GM12878 (cell line): Measurements from ENCODE around the gene GSTO1.

Experiments used
- BRCA1 ChIP-seq: IDR thresholded peaks from 2 replicates; pipeline ENCODE4 v1.6.1; 2011; ENCODE audit warnings: low read depth, low read length, improper control_type of control experiment
- CHD4 ChIP-seq: fragments of 200-600 bp; sonication (generic); IDR thresholded peaks from 2 replicates; pipeline ENCODE4 v1.6.1; 2016; ENCODE audit warnings: mild to moderate bottlenecking
- CTCF ChIP-seq, 3 experiments: IDR thresholded peaks in 2 of 3; conservative IDR thresholded peaks in 1 of 3; 2 replicates each; pipeline ENCODE4 v1.5.1; 2011; ENCODE audit warnings: low read depth in 3 of 3, low read length in 3 of 3, mild to moderate bottlenecking in 3 of 3, control low read depth in 2 of 3, moderate library complexity in 2 of 3, inconsistent platforms in 1 of 3, mixed read lengths in 1 of 3; ENCODE audit not compliant: control insufficient read depth in 2 of 3, insufficient read depth in 1 of 3; ENCODE audit errors: extremely low read depth in 1 of 3
- HDAC2 ChIP-seq: fragments of 200-600 bp; sonication (generic); IDR thresholded peaks from 2 replicates; pipeline ENCODE4 v1.6.1; 2017
- RB1 ChIP-seq: fragments of 450-650 bp; formaldehyde crosslinking; IDR thresholded peaks from 2 replicates; pipeline ENCODE4 v1.6.1; 2017; ENCODE audit warnings: mild to moderate bottlenecking, borderline replicate concordance
- RCOR1 ChIP-seq: conservative IDR thresholded peaks from 2 replicates; pipeline ENCODE4 v1.6.1; 2012; ENCODE audit warnings: low read depth, low read length, improper control_type of control experiment
- REST ChIP-seq: IDR thresholded peaks from 2 replicates; pipeline ENCODE4 v1.6.1; 2012; ENCODE audit warnings: mild to moderate bottlenecking, low read depth, low read length
- RFX5 ChIP-seq: IDR thresholded peaks from 2 replicates; pipeline ENCODE4 v1.6.1; 2011; ENCODE audit warnings: low read depth, low read length, improper control_type of control experiment
- SP1 ChIP-seq: IDR thresholded peaks from one replicate; pipeline ENCODE4 v1.6.1; 2011; ENCODE audit warnings: low read depth, low read length
- TCF12 ChIP-seq: IDR thresholded peaks from 2 replicates; pipeline ENCODE4 v1.6.1; 2011; ENCODE audit warnings: low read depth, mild to moderate bottlenecking, low read length
- USF2 ChIP-seq: IDR thresholded peaks from 2 replicates; pipeline ENCODE4 v1.6.1; 2011; ENCODE audit warnings: low read depth, low read length, improper control_type of control experiment, borderline replicate concordance
- ZNF274 ChIP-seq: IDR thresholded peaks from one replicate; pipeline ENCODE4 v1.8.0; 2011; ENCODE audit not compliant: insufficient read length, insufficient read depth

GRCh38 chr10:104264783-104265182 is 10.1 kb downstream of the GSTO1 start:
- no peak for TF ChIP-seq RCOR1
- TF ChIP-seq TCF12: no peak
- TF ChIP-seq SP1: no peak
- no peak for TF ChIP-seq CTCF (IDR thresholded peaks at IDR 0.05 in 2 of 3, conservative IDR thresholded peaks at IDR 0.05 in 1 of 3; ENCODE audit: control insufficient read depth in 2 of 3, extremely low read depth in 1 of 3, insufficient read depth in 1 of 3, low read depth in 3 of 3, low read length in 3 of 3)
- TF ChIP-seq ZNF274: no peak
- no peak for TF ChIP-seq BRCA1
- TF ChIP-seq RB1: no peak
- no peak for TF ChIP-seq RFX5
- TF ChIP-seq REST: no peak
- TF ChIP-seq HDAC2: no peak
- no peak for TF ChIP-seq USF2
- TF ChIP-seq CHD4: no peak
